Measurements from ENCODE around the gene TSPYL1.

GRCh38 chr6:116234689-116235088, 45.0 kb downstream of the TSPYL1 start:
- TF ChIP-seq EZH2 (IDR thresholded peaks at IDR 0.05; ENCODE audit: insufficient read depth, poor library complexity, severe bottlenecking) (no peak), EZH2phosphoT487 (IDR thresholded peaks at IDR 0.05; ENCODE audit: insufficient read depth, low read depth) (no peak)
